KOPT-K1 (cell line): ENCODE measurements around the gene RGS7.

Experiments
- H3K27ac ChIP-seq: fragments of 200-600 bp; sonication (generic); 2 replicates; pipeline ENCODE4 v1.5.1; 2016; ENCODE audit warnings: antibody characterized with exemption, mild to moderate bottlenecking, low read depth, low read length; ENCODE audit not compliant: poor library complexity, severe bottlenecking
- H3K36me3 ChIP-seq: fragments of 200-600 bp; sonication (generic); 2 replicates; pipeline ENCODE4 v1.5.1; 2017; ENCODE audit warnings: antibody characterized with exemption, mild to moderate bottlenecking, low read length, moderate library complexity; ENCODE audit not compliant: insufficient read depth
- H3K9me3 ChIP-seq: fragments of 200-600 bp; sonication (generic); 2 replicates; pipeline ENCODE4 v1.5.1; 2017; ENCODE audit warnings: antibody characterized with exemption, low read length, mild to moderate bottlenecking; ENCODE audit not compliant: insufficient read depth, poor library complexity, severe bottlenecking

Gene RGS7

GRCh38 chr1:240876071-240876470 is 480.9 kb downstream of the RGS7 start:
- no peaks in the 10 kb centered on the region for H3K36me3 ChIP-seq
- no peak overlapping the region for H3K27ac ChIP-seq
- H3K9me3 ChIP-seq: no peaks in the 10 kb centered on the region

GRCh38 chr1:240869071-240869470 is 487.9 kb downstream of the RGS7 start:
- H3K9me3 ChIP-seq: no peaks in the 10 kb centered on the region
- H3K36me3 ChIP-seq: no peaks in the 10 kb centered on the region
- no peak overlapping the region for H3K27ac ChIP-seq

GRCh38 chr1:240866724-240867123 is 490.3 kb downstream of the RGS7 start:
- Histone ChIP-seq H3K9me3 (no peaks in the 10 kb centered on the region), H3K36me3 (no peaks in the 10 kb centered on the region), H3K27ac (no peak overlapping the region)

- Histone ChIP-seq H3K9me3 (no peaks in the 10 kb centered on the region), H3K27ac (no peak overlapping the region), H3K36me3 (no peaks in the 10 kb centered on the region)
These were observed 497.0 kb downstream of the RGS7 start for GRCh38 chr1:240860023-240860422.

- no peaks in the 10 kb centered on the region for H3K9me3 ChIP-seq
- H3K36me3 ChIP-seq: no peaks in the 10 kb centered on the region
- H3K27ac ChIP-seq: no peak overlapping the region
These were observed 502.6 kb downstream of the RGS7 start for GRCh38 chr1:240854367-240854766.

GRCh38 chr1:240847325-240847724 is 509.7 kb downstream of the RGS7 start:
- Histone ChIP-seq H3K27ac (no peak overlapping the region), H3K9me3 (no peaks in the 10 kb centered on the region), H3K36me3 (no peaks in the 10 kb centered on the region)

GRCh38 chr1:240844486-240844885 is 512.5 kb downstream of the RGS7 start:
- H3K9me3 ChIP-seq: no peaks in the 10 kb centered on the region
- no peak overlapping the region for H3K27ac ChIP-seq
- no peaks in the 10 kb centered on the region for H3K36me3 ChIP-seq

- Histone ChIP-seq H3K27ac (no peak overlapping the region), H3K9me3 (no peaks in the 10 kb centered on the region), H3K36me3 (no peaks in the 10 kb centered on the region)
These were observed 513.2 kb downstream of the RGS7 start for GRCh38 chr1:240843798-240844197.

DNA sequence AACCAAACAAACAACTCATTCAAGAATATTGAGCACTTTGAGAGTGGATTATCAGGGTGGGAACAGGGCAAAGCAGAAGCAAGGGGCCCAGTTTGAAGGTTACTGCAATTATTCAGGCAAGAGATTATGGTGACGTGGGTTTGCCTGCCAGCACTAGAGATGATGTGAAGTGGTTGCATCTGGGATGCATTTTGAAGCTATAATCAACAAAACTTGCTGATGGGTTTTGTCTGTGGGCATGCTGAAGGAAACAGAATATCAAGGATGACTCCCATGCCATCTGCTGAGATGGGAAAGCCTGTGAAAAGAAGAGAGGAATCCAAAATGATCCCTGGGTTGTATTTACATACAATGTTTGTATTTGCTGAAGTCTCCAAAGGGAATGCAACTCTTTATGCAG is 520.7 kb downstream of the RGS7 start:
- H3K36me3 ChIP-seq: no peaks in the 10 kb centered on the region
- no peaks in the 10 kb centered on the region for H3K9me3 ChIP-seq
- H3K27ac ChIP-seq: no peak overlapping the region

DNA sequence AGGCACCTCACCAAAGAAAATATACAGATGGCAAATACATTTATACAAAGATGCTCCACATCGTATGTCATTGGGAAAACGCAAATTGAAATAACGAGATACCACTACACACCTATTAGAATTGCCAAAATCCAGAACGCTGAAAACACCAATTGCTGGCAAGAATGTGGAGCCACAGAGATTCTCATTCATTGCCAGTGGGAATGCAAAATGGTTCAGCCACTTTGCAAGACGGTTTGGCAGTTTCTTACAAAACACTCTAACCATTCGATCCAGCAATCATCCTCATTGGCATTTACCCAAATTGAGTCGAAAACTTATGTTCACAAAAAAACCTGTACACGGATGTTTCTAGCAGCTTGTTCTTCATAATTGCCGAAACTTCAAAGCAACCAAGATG is 521.7 kb downstream of the RGS7 start:
- H3K36me3 ChIP-seq: no peaks in the 10 kb centered on the region
- no peak overlapping the region for H3K27ac ChIP-seq
- H3K9me3 ChIP-seq: no peaks in the 10 kb centered on the region

GRCh38 chr1:240833075-240833474 is 523.9 kb downstream of the RGS7 start:
- Histone ChIP-seq H3K9me3 (no peaks in the 10 kb centered on the region), H3K36me3 (no peaks in the 10 kb centered on the region), H3K27ac (no peak overlapping the region)

- H3K36me3 ChIP-seq: no peaks in the 10 kb centered on the region
- H3K27ac ChIP-seq: no peak overlapping the region
- H3K9me3 ChIP-seq: no peaks in the 10 kb centered on the region
These were observed 525.1 kb downstream of the RGS7 start for GRCh38 chr1:240831922-240832321.

DNA sequence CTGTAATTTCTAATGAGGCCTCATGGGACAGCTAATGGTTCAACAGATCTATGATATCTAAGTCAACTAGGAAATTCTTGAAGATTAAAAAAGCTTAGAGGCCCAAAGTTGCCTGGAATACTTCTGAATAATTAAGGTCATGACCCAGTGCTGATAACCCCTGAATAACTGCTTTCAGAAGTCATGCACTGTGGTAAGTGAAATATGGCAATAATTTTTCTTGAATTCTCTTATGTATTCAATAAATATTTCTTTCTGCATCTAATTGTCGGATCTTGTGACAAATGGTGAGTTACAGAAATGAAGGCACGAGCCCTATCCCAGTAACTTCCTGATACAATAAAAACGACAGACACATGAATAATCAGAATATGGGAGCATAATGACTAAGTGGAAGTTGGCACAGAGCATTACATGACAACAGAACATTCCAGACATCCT is 525.8 kb downstream of the RGS7 start:
- no peaks in the 10 kb centered on the region for H3K9me3 ChIP-seq

DNA sequence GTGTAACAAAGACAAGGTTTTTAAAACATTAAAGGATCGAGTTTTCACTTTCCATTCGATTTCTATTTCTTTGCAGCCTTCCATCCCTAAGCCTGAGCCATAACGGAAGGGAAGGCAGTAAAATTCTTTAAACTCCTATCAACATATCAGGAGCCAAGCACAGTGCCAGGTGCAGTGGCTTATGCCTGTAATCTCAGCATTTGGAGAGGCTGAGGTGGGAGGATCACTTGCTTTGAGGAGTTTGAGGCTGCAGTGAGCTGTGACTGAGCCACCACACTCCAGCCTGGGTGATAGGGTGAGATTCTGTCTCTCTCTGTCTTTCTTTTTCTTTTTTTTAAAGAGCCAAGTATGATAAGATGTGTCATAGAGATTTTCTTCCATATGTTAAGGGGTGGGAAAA is 527.5 kb downstream of the RGS7 start:
- Histone ChIP-seq H3K9me3 (no peaks in the 10 kb centered on the region), H3K36me3 (no peaks in the 10 kb centered on the region), H3K27ac (no peak overlapping the region)

More for the DNA sequence above, 525.8 kb downstream of the RGS7 start:
- Histone ChIP-seq H3K36me3 (no peaks in the 10 kb centered on the region), H3K27ac (no peak overlapping the region)

GRCh38 chr1:240827786-240828185 is 529.2 kb downstream of the RGS7 start:
- no peaks in the 10 kb centered on the region for H3K9me3 ChIP-seq
- no peaks in the 10 kb centered on the region for H3K36me3 ChIP-seq
- H3K27ac ChIP-seq: no peak overlapping the region

DNA sequence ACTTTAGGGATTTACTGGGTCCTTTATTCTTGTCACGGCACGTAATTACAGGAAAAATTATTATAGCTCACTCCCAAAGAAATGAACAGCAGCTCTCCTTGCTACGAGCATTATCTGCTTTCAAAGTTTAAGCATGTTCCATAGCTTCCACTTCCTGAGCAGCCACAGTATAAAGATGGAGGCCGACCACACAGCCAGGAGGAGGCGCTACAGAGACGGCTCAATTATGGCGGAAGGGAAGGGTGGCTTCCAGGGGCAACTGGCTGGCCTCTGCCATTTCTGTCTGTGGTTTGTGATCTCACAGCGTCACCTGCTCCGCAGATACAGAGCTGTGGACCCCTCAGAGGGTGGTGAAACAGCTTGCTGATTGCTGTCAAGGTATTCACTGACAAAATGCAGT is 532.8 kb downstream of the RGS7 start:
- H3K27ac ChIP-seq: no peak overlapping the region
- H3K9me3 ChIP-seq: no peaks in the 10 kb centered on the region
- no peaks in the 10 kb centered on the region for H3K36me3 ChIP-seq

- Histone ChIP-seq H3K36me3 (no peaks in the 10 kb centered on the region), H3K9me3 (no peaks in the 10 kb centered on the region), H3K27ac (no peak overlapping the region)
These were observed 533.6 kb downstream of the RGS7 start for GRCh38 chr1:240823357-240823756.
